GM12874 (cell line): Measurements from ENCODE around the gene PRRG3.

Source experiments
- CTCF ChIP-seq: IDR thresholded peaks from 2 replicates; pipeline ENCODE4 v1.5.1; 2011; ENCODE audit warnings: low read depth, mild to moderate bottlenecking, control low read depth, low read length, moderate library complexity; ENCODE audit not compliant: insufficient read depth

PRRG3 gene

GRCh38 chrX:151735219-151735618 is 40.0 kb downstream of the PRRG3 start:
- TF ChIP-seq CTCF = no peak

GRCh38 chrX:151736685-151737084 is 41.4 kb downstream of the PRRG3 start:
- TF ChIP-seq CTCF = no peak

- no peak for TF ChIP-seq CTCF
Measured at GRCh38 chrX:151737494-151737893, 42.2 kb downstream of the PRRG3 start.

- TF ChIP-seq CTCF = no peak
Measured at GRCh38 chrX:151738751-151739150, 43.5 kb downstream of the PRRG3 start.

GRCh38 chrX:151741606-151742005 is 46.3 kb downstream of the PRRG3 start:
- TF ChIP-seq CTCF = no peak

- no peak for TF ChIP-seq CTCF
Measured at GRCh38 chrX:151742311-151742710, 47.1 kb downstream of the PRRG3 start.

- no peak for TF ChIP-seq CTCF
Measured at GRCh38 chrX:151743651-151744470, 48.6 kb downstream of the PRRG3 start.
